ENCODE results near the gene ENOX1.

ENOX1 gene

GRCh38 chr13:43744261-43745031 is 42.3 kb downstream of the ENOX1 start:
- H3K36me3 ChIP-seq (ENCODE audit: control insufficient read depth, insufficient read depth, low read length): no peaks in the 10 kb centered on the region
- no peak overlapping the region for H3K27ac ChIP-seq (ENCODE audit: low read depth, low read length, severe bottlenecking)
- no peaks in the 10 kb centered on the region for H3K9me3 ChIP-seq (ENCODE audit: control insufficient read depth, low read length)
- H3K4me1 ChIP-seq (ENCODE audit: control insufficient read depth, insufficient read depth, low read length, poor library complexity, severe bottlenecking): no peaks in the 10 kb centered on the region
- 80 to 100% methylated on average over 1 of the region's 5 CpGs for WGBS, 2 experiments (ENCODE audit: insufficient coverage in 2 of 2)
- H3K4me3 ChIP-seq (ENCODE audit: extremely low read depth, insufficient read depth, low read length, poor library complexity, severe bottlenecking): no peak overlapping the region

- H3K9me3 ChIP-seq (ENCODE audit: control insufficient read depth, low read length): no peaks in the 10 kb centered on the region
- no peaks in the 10 kb centered on the region for H3K36me3 ChIP-seq (ENCODE audit: control insufficient read depth, insufficient read depth, low read length)
- H3K4me3 ChIP-seq (ENCODE audit: extremely low read depth, insufficient read depth, low read length, poor library complexity, severe bottlenecking): no peak overlapping the region
- no peak overlapping the region for H3K27ac ChIP-seq (ENCODE audit: low read depth, low read length, severe bottlenecking)
- no peaks in the 10 kb centered on the region for H3K4me1 ChIP-seq (ENCODE audit: control insufficient read depth, insufficient read depth, low read length, poor library complexity, severe bottlenecking)
Measured at GRCh38 chr13:43742911-43743310, 43.9 kb downstream of the ENOX1 start.

GRCh38 chr13:43737392-43737923 is 49.3 kb downstream of the ENOX1 start:
- H3K27ac ChIP-seq (ENCODE audit: low read depth, low read length, severe bottlenecking): no peak overlapping the region
- H3K36me3 ChIP-seq (ENCODE audit: control insufficient read depth, insufficient read depth, low read length): no peaks in the 10 kb centered on the region
- WGBS, 2 experiments (ENCODE audit: insufficient coverage in 2 of 2): 88 to 100% methylated on average over 1 to 2 of the region's 3 CpGs
- no peaks in the 10 kb centered on the region for H3K4me1 ChIP-seq (ENCODE audit: control insufficient read depth, insufficient read depth, low read length, poor library complexity, severe bottlenecking)
- no peak overlapping the region for H3K4me3 ChIP-seq (ENCODE audit: extremely low read depth, insufficient read depth, low read length, poor library complexity, severe bottlenecking)
- H3K9me3 ChIP-seq (ENCODE audit: control insufficient read depth, low read length): no peaks in the 10 kb centered on the region

- no peaks in the 10 kb centered on the region for H3K9me3 ChIP-seq (ENCODE audit: control insufficient read depth, low read length)
- H3K4me1 ChIP-seq (ENCODE audit: control insufficient read depth, insufficient read depth, low read length, poor library complexity, severe bottlenecking): peaks cover 6% of the 10 kb centered on the region
- H3K36me3 ChIP-seq (ENCODE audit: control insufficient read depth, insufficient read depth, low read length): no peaks in the 10 kb centered on the region
- WGBS, 2 experiments (ENCODE audit: insufficient coverage in 2 of 2): 92 to 100% methylated on average over 3 of the region's 3 CpGs
- H3K4me3 ChIP-seq (ENCODE audit: extremely low read depth, insufficient read depth, low read length, poor library complexity, severe bottlenecking): no peak overlapping the region
- no peak overlapping the region for H3K27ac ChIP-seq (ENCODE audit: low read depth, low read length, severe bottlenecking)
Measured at GRCh38 chr13:43732726-43733125, 54.0 kb downstream of the ENOX1 start.

GRCh38 chr13:43731296-43731695 is 55.5 kb downstream of the ENOX1 start:
- H3K4me1 ChIP-seq (ENCODE audit: control insufficient read depth, insufficient read depth, low read length, poor library complexity, severe bottlenecking): peaks cover 6% of the 10 kb centered on the region
- no peaks in the 10 kb centered on the region for H3K36me3 ChIP-seq (ENCODE audit: control insufficient read depth, insufficient read depth, low read length)
- no peak overlapping the region for H3K4me3 ChIP-seq (ENCODE audit: extremely low read depth, insufficient read depth, low read length, poor library complexity, severe bottlenecking)
- H3K27ac ChIP-seq (ENCODE audit: low read depth, low read length, severe bottlenecking): no peak overlapping the region
- no peaks in the 10 kb centered on the region for H3K9me3 ChIP-seq (ENCODE audit: control insufficient read depth, low read length)

GRCh38 chr13:43730642-43731041 is 56.1 kb downstream of the ENOX1 start:
- Histone ChIP-seq H3K9me3 (ENCODE audit: control insufficient read depth, low read length) (no peaks in the 10 kb centered on the region), H3K4me1 (ENCODE audit: control insufficient read depth, insufficient read depth, low read length, poor library complexity, severe bottlenecking) (peaks cover 6% of the 10 kb centered on the region), H3K36me3 (ENCODE audit: control insufficient read depth, insufficient read depth, low read length) (no peaks in the 10 kb centered on the region), H3K27ac (ENCODE audit: low read depth, low read length, severe bottlenecking) (no peak overlapping the region), H3K4me3 (ENCODE audit: extremely low read depth, insufficient read depth, low read length, poor library complexity, severe bottlenecking) (no peak overlapping the region)
- 77 to 79% methylated on average over 2 of the region's 3 CpGs for WGBS, 2 experiments (ENCODE audit: insufficient coverage in 2 of 2)

- Histone ChIP-seq H3K27ac (ENCODE audit: low read depth, low read length, severe bottlenecking) (no peak overlapping the region), H3K36me3 (ENCODE audit: control insufficient read depth, insufficient read depth, low read length) (no peaks in the 10 kb centered on the region)
Measured at GRCh38 chr13:43728421-43728820, 58.4 kb downstream of the ENOX1 start.

GRCh38 chr13:43727856-43728255 is 58.9 kb downstream of the ENOX1 start:
- no peak overlapping the region for H3K4me3 ChIP-seq (ENCODE audit: extremely low read depth, insufficient read depth, low read length, poor library complexity, severe bottlenecking)
- H3K9me3 ChIP-seq (ENCODE audit: control insufficient read depth, low read length): no peaks in the 10 kb centered on the region
- H3K27ac ChIP-seq (ENCODE audit: low read depth, low read length, severe bottlenecking): no peak overlapping the region
- H3K4me1 ChIP-seq (ENCODE audit: control insufficient read depth, insufficient read depth, low read length, poor library complexity, severe bottlenecking): peaks cover 6% of the 10 kb centered on the region
- no CpG with 5 or more reads among the region's 1 CpG for WGBS, 2 experiments (ENCODE audit: insufficient coverage in 2 of 2)
- H3K36me3 ChIP-seq (ENCODE audit: control insufficient read depth, insufficient read depth, low read length): no peaks in the 10 kb centered on the region

More at GRCh38 chr13:43728421-43728820, 58.4 kb downstream of the ENOX1 start:
- WGBS, 2 experiments (ENCODE audit: insufficient coverage in 2 of 2): no CpG with 5 or more reads among the region's 1 CpG
- H3K9me3 ChIP-seq (ENCODE audit: control insufficient read depth, low read length): no peaks in the 10 kb centered on the region
- no peak overlapping the region for H3K4me3 ChIP-seq (ENCODE audit: extremely low read depth, insufficient read depth, low read length, poor library complexity, severe bottlenecking)
- peaks cover 6% of the 10 kb centered on the region for H3K4me1 ChIP-seq (ENCODE audit: control insufficient read depth, insufficient read depth, low read length, poor library complexity, severe bottlenecking)

GRCh38 chr13:43725460-43725859 is 61.3 kb downstream of the ENOX1 start:
- H3K9me3 ChIP-seq (ENCODE audit: control insufficient read depth, low read length): no peaks in the 10 kb centered on the region
- no peak overlapping the region for H3K4me3 ChIP-seq (ENCODE audit: extremely low read depth, insufficient read depth, low read length, poor library complexity, severe bottlenecking)
- H3K36me3 ChIP-seq (ENCODE audit: control insufficient read depth, insufficient read depth, low read length): no peaks in the 10 kb centered on the region
- WGBS, 2 experiments (ENCODE audit: insufficient coverage in 2 of 2): 91 to 96% methylated on average over 4 of the region's 6 CpGs
- peaks cover 1% of the 10 kb centered on the region for H3K4me1 ChIP-seq (ENCODE audit: control insufficient read depth, insufficient read depth, low read length, poor library complexity, severe bottlenecking)
- no peak overlapping the region for H3K27ac ChIP-seq (ENCODE audit: low read depth, low read length, severe bottlenecking)

GRCh38 chr13:43720780-43721397 is 65.9 kb downstream of the ENOX1 start:
- Histone ChIP-seq H3K27ac (ENCODE audit: low read depth, low read length, severe bottlenecking) (no peak overlapping the region), H3K36me3 (ENCODE audit: control insufficient read depth, insufficient read depth, low read length) (no peaks in the 10 kb centered on the region), H3K9me3 (ENCODE audit: control insufficient read depth, low read length) (peaks cover 12% of the 10 kb centered on the region), H3K4me1 (ENCODE audit: control insufficient read depth, insufficient read depth, low read length, poor library complexity, severe bottlenecking) (no peaks in the 10 kb centered on the region), H3K4me3 (ENCODE audit: extremely low read depth, insufficient read depth, low read length, poor library complexity, severe bottlenecking) (no peak overlapping the region)
- WGBS, 2 experiments (ENCODE audit: insufficient coverage in 2 of 2): no CpG with 5 or more reads among the region's 2 CpGs

GRCh38 chr13:43698758-43699157 is 88.0 kb downstream of the ENOX1 start:
- WGBS, 2 experiments (ENCODE audit: insufficient coverage in 2 of 2): 100% methylated on average over 1 to 2 of the region's 2 CpGs
- H3K4me1 ChIP-seq (ENCODE audit: control insufficient read depth, insufficient read depth, low read length, poor library complexity, severe bottlenecking): peaks cover 3% of the 10 kb centered on the region
- H3K9me3 ChIP-seq (ENCODE audit: control insufficient read depth, low read length): no peaks in the 10 kb centered on the region
- no peaks in the 10 kb centered on the region for H3K36me3 ChIP-seq (ENCODE audit: control insufficient read depth, insufficient read depth, low read length)
- no peak overlapping the region for H3K27ac ChIP-seq (ENCODE audit: low read depth, low read length, severe bottlenecking)
- no peak overlapping the region for H3K4me3 ChIP-seq (ENCODE audit: extremely low read depth, insufficient read depth, low read length, poor library complexity, severe bottlenecking)

Measured in mesodermal cell (in vitro differentiated cells).